ENCODE data around the gene EEA1. TPM values are rescaled to one million over a fixed set of nuclear protein-coding genes. Genes with fewer than 3 reads are reported as not detected.

Gene EEA1
- total RNA-seq, 1 donor from 2014 or later: 34.4 TPM

- H3K4me3 ChIP-seq: no peak overlapping the region
- peaks cover 12% of the 10 kb centered on the region for H3K4me1 ChIP-seq
- intact Hi-C loops (cut with DNase I): no loop called here
- no peaks in the 10 kb centered on the region for H3K27me3 ChIP-seq
- ATAC-seq (no peak), DNase-seq (no peak)
- H3K9me3 ChIP-seq: no peaks in the 10 kb centered on the region
- no peaks in the 10 kb centered on the region for H3K36me3 ChIP-seq
- TF ChIP-seq CTCF (IDR thresholded peaks at IDR 0.05): no peak
- no peak overlapping the region for H3K27ac ChIP-seq
Measured at GRCh38 chr12:92739113-92739512, 190.0 kb downstream of the EEA1 start.

GRCh38 chr12:92737855-92738850, 190.9 kb downstream of the EEA1 start:
- no peak for ATAC-seq
- Histone ChIP-seq H3K4me3 (no peak overlapping the region), H3K27ac (no peak overlapping the region), H3K4me1 (peaks cover 12% of the 10 kb centered on the region), H3K36me3 (no peaks in the 10 kb centered on the region), H3K27me3 (no peaks in the 10 kb centered on the region), H3K9me3 (no peaks in the 10 kb centered on the region)
- intact Hi-C loops (cut with DNase I): no loop called here
- DNase-seq: no peak
- no peak for TF ChIP-seq CTCF (IDR thresholded peaks at IDR 0.05)

- Histone ChIP-seq H3K4me1 (peaks cover 12% of the 10 kb centered on the region), H3K36me3 (no peaks in the 10 kb centered on the region), H3K9me3 (no peaks in the 10 kb centered on the region), H3K27ac (no peak overlapping the region), H3K27me3 (no peaks in the 10 kb centered on the region), H3K4me3 (no peak overlapping the region)
- intact Hi-C loops (cut with DNase I): no loop called here
- ATAC-seq (no peak), DNase-seq (no peak)
- TF ChIP-seq CTCF (IDR thresholded peaks at IDR 0.05): no peak
Measured at GRCh38 chr12:92736605-92737004, 192.5 kb downstream of the EEA1 start.

- Histone ChIP-seq H3K27me3 (no peaks in the 10 kb centered on the region), H3K9me3 (no peaks in the 10 kb centered on the region), H3K36me3 (no peaks in the 10 kb centered on the region), H3K27ac (peak overlapping the region; percentile 78), H3K4me3 (no peak overlapping the region), H3K4me1 (peaks cover 12% of the 10 kb centered on the region)
- TF ChIP-seq CTCF (IDR thresholded peaks at IDR 0.05): no peak
- ATAC-seq: peak; percentile 59
- DNase-seq: no peak
- intact Hi-C loops (cut with DNase I): no loop called here
Measured at GRCh38 chr12:92735131-92735721, 193.9 kb downstream of the EEA1 start.

GRCh38 chr12:92733661-92734060, 195.4 kb downstream of the EEA1 start:
- Histone ChIP-seq H3K36me3 (no peaks in the 10 kb centered on the region), H3K27me3 (no peaks in the 10 kb centered on the region), H3K4me1 (peaks cover 12% of the 10 kb centered on the region), H3K27ac (no peak overlapping the region), H3K9me3 (no peaks in the 10 kb centered on the region), H3K4me3 (no peak overlapping the region)
- DNase-seq: no peak
- no peak for TF ChIP-seq CTCF (IDR thresholded peaks at IDR 0.05)
- intact Hi-C loops (cut with DNase I): no loop called here
- no peak for ATAC-seq

All from upper lobe of right lung (tissue), 1 donor.